ENCODE data around the gene CERK.

GRCh38 chr22:46750530-46750800, 12.4 kb upstream of the CERK start:
- TF ChIP-seq EP300 (IDR thresholded peaks at IDR 0.05), result no peak
- TF ChIP-seq POLR2A (IDR thresholded peaks at IDR 0.05; ENCODE audit: low read depth), result no peak
- no peak for TF ChIP-seq CTCF (IDR thresholded peaks at IDR 0.05)

Measured in esophagus muscularis mucosa (tissue), 4 donors.